Measurements from ENCODE around the gene RETSAT.
A peak's percentile ranks its signal among the peaks of the same experiment; 100 is the strongest.
"Not testable (repeated sequence)": the region's sequence is repeated elsewhere in the genome, so short reads cannot be mapped to it uniquely, and the experiment has no call there.

The RETSAT gene

GRCh38 chr2:85378257-85378656, 23.9 kb upstream of the RETSAT start:
- DNase-seq, result no peak

GRCh38 chr2:85377083-85377482, 22.8 kb upstream of the RETSAT start:
- DNase-seq, result no peak

- peak; percentile 20 for DNase-seq
Observed at GRCh38 chr2:85376291-85377065, 22.1 kb upstream of the RETSAT start.

- DNase-seq, result no peak
Observed at GRCh38 chr2:85371045-85371444, 16.7 kb upstream of the RETSAT start.

- DNase-seq, result no peak
Observed at GRCh38 chr2:85369500-85369899, 15.2 kb upstream of the RETSAT start.

GRCh38 chr2:85368921-85369320, 14.6 kb upstream of the RETSAT start:
- no peak for DNase-seq

- no peak for DNase-seq
Observed at GRCh38 chr2:85367180-85367579, 12.9 kb upstream of the RETSAT start.

- not testable (repeated sequence) for DNase-seq
Observed at GRCh38 chr2:85362653-85363387, 8.5 kb upstream of the RETSAT start.

- DNase-seq, result no peak
Observed at GRCh38 chr2:85357736-85358135, 3.4 kb upstream of the RETSAT start.

GRCh38 chr2:85356186-85356585, 1.9 kb upstream of the RETSAT start:
- DNase-seq, result no peak

GRCh38 chr2:85355521-85355920, 1.2 kb upstream of the RETSAT start:
- no peak for DNase-seq

- no peak for DNase-seq
Observed at GRCh38 chr2:85355073-85355410, 714 bp upstream of the RETSAT start.

- peak; percentile 13 for DNase-seq
Observed at GRCh38 chr2:85353876-85354285, 447 bp downstream of the RETSAT start.

GRCh38 chr2:85347599-85347998, 6.7 kb downstream of the RETSAT start:
- DNase-seq, result no peak

- no peak for DNase-seq
Observed at GRCh38 chr2:85344356-85344954, 9.9 kb downstream of the RETSAT start.

- DNase-seq, result not testable (repeated sequence)
Observed at GRCh38 chr2:85343207-85343895, 11.0 kb downstream of the RETSAT start.

- DNase-seq, result no peak
Observed at GRCh38 chr2:85342156-85342555, 12.2 kb downstream of the RETSAT start.

GRCh38 chr2:85341269-85342029, 12.9 kb downstream of the RETSAT start:
- no peak for DNase-seq

GRCh38 chr2:85340034-85340892, 14.1 kb downstream of the RETSAT start:
- no peak for DNase-seq

GRCh38 chr2:85334928-85335327, 19.4 kb downstream of the RETSAT start:
- no peak for DNase-seq

- DNase-seq, result not testable (repeated sequence)
Observed at GRCh38 chr2:85333877-85334276, 20.5 kb downstream of the RETSAT start.
